ENCODE results near the gene LNX1.

The LNX1 gene

DNA sequence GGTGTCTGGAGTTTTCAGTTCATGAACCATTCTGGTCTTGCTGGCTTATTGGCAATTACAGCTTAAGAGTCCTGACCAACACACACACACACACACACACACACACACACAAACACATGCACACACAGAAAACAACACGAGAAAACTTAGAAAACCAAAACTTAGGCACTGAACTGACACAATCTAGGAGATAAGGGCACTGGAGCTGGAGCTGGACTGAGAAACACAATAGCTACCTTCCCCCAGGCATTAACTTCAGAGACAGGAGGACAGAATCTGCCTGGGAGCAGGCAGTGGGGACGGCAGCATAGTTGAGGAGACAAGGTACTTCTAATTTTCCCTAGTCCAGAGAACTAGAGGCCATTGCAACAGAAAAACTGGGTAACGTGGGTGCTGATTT, 62.3 kb downstream of the LNX1 start:
- ATAC-seq: no peak
- TF ChIP-seq, protein P1, sequence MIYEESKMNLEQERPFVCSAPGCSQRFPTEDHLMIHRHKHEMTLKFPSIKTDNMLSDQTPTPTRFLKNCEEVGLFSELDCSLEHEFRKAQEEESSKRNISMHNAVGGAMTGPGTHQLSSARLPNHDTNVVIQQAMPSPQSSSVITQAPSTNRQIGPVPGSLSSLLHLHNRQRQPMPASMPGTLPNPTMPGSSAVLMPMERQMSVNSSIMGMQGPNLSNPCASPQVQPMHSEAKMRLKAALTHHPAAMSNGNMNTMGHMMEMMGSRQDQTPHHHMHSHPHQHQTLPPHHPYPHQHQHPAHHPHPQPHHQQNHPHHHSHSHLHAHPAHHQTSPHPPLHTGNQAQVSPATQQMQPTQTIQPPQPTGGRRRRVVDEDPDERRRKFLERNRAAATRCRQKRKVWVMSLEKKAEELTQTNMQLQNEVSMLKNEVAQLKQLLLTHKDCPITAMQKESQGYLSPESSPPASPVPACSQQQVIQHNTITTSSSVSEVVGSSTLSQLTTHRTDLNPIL (CRISPR knock-in tag; IDR thresholded peaks at IDR 0.05; ENCODE audit: low read depth): no peak

DNA sequence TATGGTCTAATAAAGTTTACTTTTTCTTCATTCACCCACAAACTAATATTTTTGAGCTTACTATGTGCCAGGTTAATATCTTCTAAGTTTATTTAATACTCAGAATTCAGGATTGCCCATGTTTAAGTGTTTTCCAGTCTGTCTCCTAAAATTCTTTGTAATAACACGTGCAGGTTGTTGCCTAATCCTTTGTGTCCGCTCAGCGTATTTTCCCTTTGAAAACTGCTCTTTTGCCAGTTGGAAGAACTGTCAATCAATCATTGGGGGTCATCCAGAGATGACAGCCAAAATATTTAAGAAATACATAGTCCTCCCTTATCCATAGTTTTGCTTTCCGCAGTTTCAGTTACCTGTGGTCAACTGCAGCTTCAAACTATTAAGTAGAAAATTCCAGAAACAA, 63.4 kb downstream of the LNX1 start:
- TF ChIP-seq ISL1 (CRISPR knock-in tag; IDR thresholded peaks at IDR 0.05): no peak
- no peak for TF ChIP-seq BACH2 (CRISPR knock-in tag; IDR thresholded peaks at IDR 0.05; ENCODE audit: borderline replicate concordance)
- no peak for TF ChIP-seq ZFP3 (CRISPR knock-in tag; IDR thresholded peaks at IDR 0.05)
- no peak for TF ChIP-seq TOX (CRISPR knock-in tag; IDR thresholded peaks at IDR 0.05; ENCODE audit: borderline replicate concordance)

DNA sequence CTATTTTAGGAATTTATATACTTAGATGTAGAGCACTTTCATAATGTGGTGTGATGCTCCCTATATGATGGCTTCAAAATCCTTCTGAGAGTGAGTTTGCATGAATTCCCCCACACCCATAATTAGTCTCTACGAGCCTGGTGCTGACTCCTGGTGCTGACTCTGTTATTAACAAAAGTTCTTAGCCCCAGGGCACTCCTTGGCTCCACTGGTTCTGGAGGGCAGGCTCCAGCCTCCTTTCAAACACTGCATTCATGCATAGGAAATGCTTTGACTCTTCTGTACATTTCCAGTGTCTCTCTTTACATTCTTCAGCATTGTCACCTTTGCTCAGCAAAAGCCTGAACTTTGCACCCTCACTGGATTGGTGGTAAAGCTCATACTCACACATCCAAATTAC, 64.0 kb downstream of the LNX1 start:
- no peak for ATAC-seq
- no peak for TF ChIP-seq OSR1 (CRISPR knock-in tag; IDR thresholded peaks at IDR 0.05)
- TF ChIP-seq ARNTL (CRISPR knock-in tag; IDR thresholded peaks at IDR 0.05; ENCODE audit: borderline replicate concordance, low read depth): no peak
- no peak for TF ChIP-seq GLIS3 (CRISPR knock-in tag; IDR thresholded peaks at IDR 0.05)
- TF ChIP-seq CSDC2 (CRISPR knock-in tag; IDR thresholded peaks at IDR 0.05): no peak
- TF ChIP-seq ESRRG (CRISPR knock-in tag; IDR thresholded peaks at IDR 0.05): no peak
- TF ChIP-seq, protein P2, sequence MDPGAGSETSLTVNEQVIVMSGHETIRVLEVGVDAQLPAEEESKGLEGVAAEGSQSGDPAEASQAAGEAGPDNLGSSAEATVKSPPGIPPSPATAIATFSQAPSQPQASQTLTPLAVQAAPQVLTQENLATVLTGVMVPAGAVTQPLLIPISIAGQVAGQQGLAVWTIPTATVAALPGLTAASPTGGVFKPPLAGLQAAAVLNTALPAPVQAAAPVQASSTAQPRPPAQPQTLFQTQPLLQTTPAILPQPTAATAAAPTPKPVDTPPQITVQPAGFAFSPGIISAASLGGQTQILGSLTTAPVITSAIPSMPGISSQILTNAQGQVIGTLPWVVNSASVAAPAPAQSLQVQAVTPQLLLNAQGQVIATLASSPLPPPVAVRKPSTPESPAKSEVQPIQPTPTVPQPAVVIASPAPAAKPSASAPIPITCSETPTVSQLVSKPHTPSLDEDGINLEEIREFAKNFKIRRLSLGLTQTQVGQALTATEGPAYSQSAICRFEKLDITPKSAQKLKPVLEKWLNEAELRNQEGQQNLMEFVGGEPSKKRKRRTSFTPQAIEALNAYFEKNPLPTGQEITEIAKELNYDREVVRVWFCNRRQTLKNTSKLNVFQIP (CRISPR knock-in tag; IDR thresholded peaks at IDR 0.05; ENCODE audit: borderline replicate concordance, low read depth): no peak
- TF ChIP-seq, protein P1 (CRISPR knock-in tag; IDR thresholded peaks at IDR 0.05; ENCODE audit: low read depth): no peak
- TF ChIP-seq, protein P3, sequence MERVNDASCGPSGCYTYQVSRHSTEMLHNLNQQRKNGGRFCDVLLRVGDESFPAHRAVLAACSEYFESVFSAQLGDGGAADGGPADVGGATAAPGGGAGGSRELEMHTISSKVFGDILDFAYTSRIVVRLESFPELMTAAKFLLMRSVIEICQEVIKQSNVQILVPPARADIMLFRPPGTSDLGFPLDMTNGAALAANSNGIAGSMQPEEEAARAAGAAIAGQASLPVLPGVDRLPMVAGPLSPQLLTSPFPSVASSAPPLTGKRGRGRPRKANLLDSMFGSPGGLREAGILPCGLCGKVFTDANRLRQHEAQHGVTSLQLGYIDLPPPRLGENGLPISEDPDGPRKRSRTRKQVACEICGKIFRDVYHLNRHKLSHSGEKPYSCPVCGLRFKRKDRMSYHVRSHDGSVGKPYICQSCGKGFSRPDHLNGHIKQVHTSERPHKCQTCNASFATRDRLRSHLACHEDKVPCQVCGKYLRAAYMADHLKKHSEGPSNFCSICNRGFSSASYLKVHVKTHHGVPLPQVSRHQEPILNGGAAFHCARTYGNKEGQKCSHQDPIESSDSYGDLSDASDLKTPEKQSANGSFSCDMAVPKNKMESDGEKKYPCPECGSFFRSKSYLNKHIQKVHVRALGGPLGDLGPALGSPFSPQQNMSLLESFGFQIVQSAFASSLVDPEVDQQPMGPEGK (CRISPR knock-in tag; IDR thresholded peaks at IDR 0.05; ENCODE audit: borderline replicate concordance): no peak
- no peak for TF ChIP-seq TCF4 (CRISPR knock-in tag; IDR thresholded peaks at IDR 0.05; ENCODE audit: borderline replicate concordance)
- TF ChIP-seq ISL1 (CRISPR knock-in tag; IDR thresholded peaks at IDR 0.05): no peak
- TF ChIP-seq ZNF70 (CRISPR knock-in tag; IDR thresholded peaks at IDR 0.05): no peak
- no peak for TF ChIP-seq ZNF565 (CRISPR knock-in tag; conservative IDR thresholded peaks at IDR 0.05; ENCODE audit: low read depth)
- TF ChIP-seq, protein P4, sequence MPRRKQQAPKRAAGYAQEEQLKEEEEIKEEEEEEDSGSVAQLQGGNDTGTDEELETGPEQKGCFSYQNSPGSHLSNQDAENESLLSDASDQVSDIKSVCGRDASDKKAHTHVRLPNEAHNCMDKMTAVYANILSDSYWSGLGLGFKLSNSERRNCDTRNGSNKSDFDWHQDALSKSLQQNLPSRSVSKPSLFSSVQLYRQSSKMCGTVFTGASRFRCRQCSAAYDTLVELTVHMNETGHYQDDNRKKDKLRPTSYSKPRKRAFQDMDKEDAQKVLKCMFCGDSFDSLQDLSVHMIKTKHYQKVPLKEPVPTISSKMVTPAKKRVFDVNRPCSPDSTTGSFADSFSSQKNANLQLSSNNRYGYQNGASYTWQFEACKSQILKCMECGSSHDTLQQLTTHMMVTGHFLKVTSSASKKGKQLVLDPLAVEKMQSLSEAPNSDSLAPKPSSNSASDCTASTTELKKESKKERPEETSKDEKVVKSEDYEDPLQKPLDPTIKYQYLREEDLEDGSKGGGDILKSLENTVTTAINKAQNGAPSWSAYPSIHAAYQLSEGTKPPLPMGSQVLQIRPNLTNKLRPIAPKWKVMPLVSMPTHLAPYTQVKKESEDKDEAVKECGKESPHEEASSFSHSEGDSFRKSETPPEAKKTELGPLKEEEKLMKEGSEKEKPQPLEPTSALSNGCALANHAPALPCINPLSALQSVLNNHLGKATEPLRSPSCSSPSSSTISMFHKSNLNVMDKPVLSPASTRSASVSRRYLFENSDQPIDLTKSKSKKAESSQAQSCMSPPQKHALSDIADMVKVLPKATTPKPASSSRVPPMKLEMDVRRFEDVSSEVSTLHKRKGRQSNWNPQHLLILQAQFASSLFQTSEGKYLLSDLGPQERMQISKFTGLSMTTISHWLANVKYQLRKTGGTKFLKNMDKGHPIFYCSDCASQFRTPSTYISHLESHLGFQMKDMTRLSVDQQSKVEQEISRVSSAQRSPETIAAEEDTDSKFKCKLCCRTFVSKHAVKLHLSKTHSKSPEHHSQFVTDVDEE (CRISPR knock-in tag; IDR thresholded peaks at IDR 0.05): no peak
- TF ChIP-seq TOX (CRISPR knock-in tag; IDR thresholded peaks at IDR 0.05; ENCODE audit: borderline replicate concordance): no peak
- no peak for TF ChIP-seq ZC3H10 (CRISPR knock-in tag; IDR thresholded peaks at IDR 0.05)
- TF ChIP-seq ZFP30 (CRISPR knock-in tag; IDR thresholded peaks at IDR 0.05): no peak
- TF ChIP-seq ZNF8 (CRISPR knock-in tag; IDR thresholded peaks at IDR 0.05): no peak

More for the DNA sequence above, 63.4 kb downstream of the LNX1 start:
- no peak for ATAC-seq

DNA sequence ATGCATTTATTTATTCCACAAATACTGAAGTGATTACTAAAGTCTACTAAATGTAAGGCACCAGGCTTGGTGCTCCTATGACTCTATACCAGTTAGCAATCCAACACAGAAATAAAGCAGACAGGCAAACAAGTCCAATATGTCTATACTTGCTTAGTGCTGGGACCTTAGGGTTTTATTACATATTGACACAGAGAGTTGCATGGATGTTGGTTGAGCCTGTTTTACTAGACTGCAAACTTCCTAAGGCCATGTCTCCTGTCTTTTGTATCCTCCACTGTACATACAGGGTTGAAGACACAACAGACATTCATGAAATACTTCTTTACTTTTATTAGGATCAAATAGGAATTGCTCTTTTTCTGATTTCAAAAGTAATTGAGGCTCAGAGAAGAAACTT, 69.0 kb downstream of the LNX1 start:
- ATAC-seq: no peak
- TF ChIP-seq, protein P1 (CRISPR knock-in tag; IDR thresholded peaks at IDR 0.05; ENCODE audit: low read depth): no peak
- TF ChIP-seq ZFP30 (CRISPR knock-in tag; IDR thresholded peaks at IDR 0.05) (no peak), ARNTL (CRISPR knock-in tag; IDR thresholded peaks at IDR 0.05; ENCODE audit: borderline replicate concordance, low read depth) (no peak), OSR1 (CRISPR knock-in tag; IDR thresholded peaks at IDR 0.05) (no peak), ZC3H10 (CRISPR knock-in tag; IDR thresholded peaks at IDR 0.05) (no peak), ZFP3 (CRISPR knock-in tag; IDR thresholded peaks at IDR 0.05) (no peak), BACH2 (CRISPR knock-in tag; IDR thresholded peaks at IDR 0.05; ENCODE audit: borderline replicate concordance) (no peak), GLIS3 (CRISPR knock-in tag; IDR thresholded peaks at IDR 0.05) (no peak), TOX (CRISPR knock-in tag; IDR thresholded peaks at IDR 0.05; ENCODE audit: borderline replicate concordance) (no peak), ZNF8 (CRISPR knock-in tag; IDR thresholded peaks at IDR 0.05) (no peak), TCF4 (CRISPR knock-in tag; IDR thresholded peaks at IDR 0.05; ENCODE audit: borderline replicate concordance) (no peak), ZNF565 (CRISPR knock-in tag; conservative IDR thresholded peaks at IDR 0.05; ENCODE audit: low read depth) (no peak), SNAI2 (CRISPR knock-in tag; IDR thresholded peaks at IDR 0.05) (no peak)
- TF ChIP-seq, protein P3 (CRISPR knock-in tag; IDR thresholded peaks at IDR 0.05; ENCODE audit: borderline replicate concordance): no peak
- TF ChIP-seq, protein P2 (CRISPR knock-in tag; IDR thresholded peaks at IDR 0.05; ENCODE audit: borderline replicate concordance, low read depth): no peak
